ENCODE measurements around the gene BRIP1. TPM values are rescaled to one million over a fixed set of nuclear protein-coding genes. Genes with fewer than 3 reads are reported as not detected.

BRIP1 gene
- total and polyA plus RNA-seq, 2 experiments from 2014 or later = 2.2 to 4.0 TPM

DNA sequence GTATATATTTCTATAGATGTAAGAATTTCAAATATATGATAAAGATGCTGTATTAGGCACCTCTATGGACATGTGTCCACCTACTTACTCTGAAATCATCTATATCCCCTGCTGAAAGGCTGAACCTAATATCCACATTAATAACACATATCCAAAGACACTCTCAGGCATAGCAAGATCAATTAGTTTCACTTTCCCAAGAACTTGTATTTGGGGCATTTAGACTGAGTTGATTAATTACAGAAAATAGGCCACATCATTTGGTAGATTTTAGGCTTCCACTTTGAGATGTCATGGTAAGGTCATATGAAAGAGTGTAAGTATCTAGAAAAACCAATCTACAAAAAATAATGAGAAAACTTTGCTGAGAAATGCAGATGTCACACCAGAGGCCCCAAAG is 45.1 kb downstream of the BRIP1 start:
- Histone ChIP-seq H3K9me3 (ENCODE audit: low read depth) (no peaks in the 10 kb centered on the region), H3K79me2 (ENCODE audit: insufficient read depth) (no peaks in the 10 kb centered on the region), H3K9ac (no peak overlapping the region), H3K36me3 (ENCODE audit: low read depth) (no peaks in the 10 kb centered on the region), H3K4me3 (no peak overlapping the region), H3K27ac (no peak overlapping the region), H3F3A (ENCODE audit: insufficient read depth) (peaks cover 3% of the 10 kb centered on the region; the same call in 1 of the 2 replicates), H3K4me1 (ENCODE audit: insufficient read depth) (peaks cover 3% of the 10 kb centered on the region; the same call in 1 of the 2 replicates), H3K9me2 (ENCODE audit: insufficient read depth) (no peaks in the 10 kb centered on the region), H4K20me1 (ENCODE audit: insufficient read depth) (no peaks in the 10 kb centered on the region), H3K27me3 (replicated peaks; ENCODE audit: insufficient read depth) (no peaks in the 10 kb centered on the region), H2AFZ (no peak overlapping the region), H3K4me2 (ENCODE audit: unreplicated experiment) (no peak overlapping the region)
- no peak for DNase-seq
- TF ChIP-seq EZH2 (IDR thresholded peaks at IDR 0.05; ENCODE audit: insufficient read depth, poor library complexity, severe bottlenecking) (no peak), EZH2phosphoT487 (IDR thresholded peaks at IDR 0.05; ENCODE audit: insufficient read depth, low read depth) (no peak)
- in situ Hi-C loops (cut with MboI) = no loop called here

DNA sequence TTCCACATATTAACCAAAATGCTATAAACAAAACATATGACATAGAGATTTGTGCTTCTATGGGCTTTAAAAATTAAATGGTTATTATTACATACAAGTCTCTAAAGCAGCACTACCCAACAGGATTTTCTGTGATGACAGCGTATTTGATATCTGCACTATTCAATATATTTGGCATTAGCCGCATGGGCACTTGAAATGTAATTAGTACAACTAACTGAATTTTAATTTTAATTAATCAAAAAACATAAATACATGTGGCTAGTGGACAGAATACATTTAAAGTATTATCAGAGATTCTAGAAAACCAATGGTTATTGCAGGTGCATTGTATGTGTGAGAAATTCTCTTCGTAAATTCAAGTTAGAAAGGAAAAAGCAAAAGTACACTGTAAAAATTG is 45.9 kb downstream of the BRIP1 start:
- H3K27ac ChIP-seq = no peak overlapping the region
- no peak overlapping the region for H2AFZ ChIP-seq
- TF ChIP-seq EZH2 (IDR thresholded peaks at IDR 0.05; ENCODE audit: insufficient read depth, poor library complexity, severe bottlenecking) (no peak), EZH2phosphoT487 (IDR thresholded peaks at IDR 0.05; ENCODE audit: insufficient read depth, low read depth) (no peak)
- H3K9me3 ChIP-seq (ENCODE audit: low read depth) = no peaks in the 10 kb centered on the region
- peaks cover 11% of the 10 kb centered on the region for H3K4me1 ChIP-seq (ENCODE audit: insufficient read depth)
- H3K4me3 ChIP-seq = no peak overlapping the region
- peaks cover 6% of the 10 kb centered on the region; the same call in 1 of the 2 replicates for H3F3A ChIP-seq (ENCODE audit: insufficient read depth)
- no peaks in the 10 kb centered on the region for H3K9me2 ChIP-seq (ENCODE audit: insufficient read depth)
- in situ Hi-C loops (cut with MboI) = no loop called here
- H3K4me2 ChIP-seq (ENCODE audit: unreplicated experiment) = no peak overlapping the region
- H3K27me3 ChIP-seq (replicated peaks; ENCODE audit: insufficient read depth) = no peaks in the 10 kb centered on the region
- no peak for DNase-seq
- no peaks in the 10 kb centered on the region for H3K79me2 ChIP-seq (ENCODE audit: insufficient read depth)
- no peaks in the 10 kb centered on the region for H4K20me1 ChIP-seq (ENCODE audit: insufficient read depth)
- H3K9ac ChIP-seq = no peak overlapping the region
- H3K36me3 ChIP-seq (ENCODE audit: low read depth) = no peaks in the 10 kb centered on the region
- 99% methylated on average over 3 of the region's 3 CpGs for WGBS, 2 experiments (ENCODE audit: low coverage in 1 of 2, low lambda C conversion rate in 2 of 2, missing lambda C conversion rate in 2 of 2)

DNA sequence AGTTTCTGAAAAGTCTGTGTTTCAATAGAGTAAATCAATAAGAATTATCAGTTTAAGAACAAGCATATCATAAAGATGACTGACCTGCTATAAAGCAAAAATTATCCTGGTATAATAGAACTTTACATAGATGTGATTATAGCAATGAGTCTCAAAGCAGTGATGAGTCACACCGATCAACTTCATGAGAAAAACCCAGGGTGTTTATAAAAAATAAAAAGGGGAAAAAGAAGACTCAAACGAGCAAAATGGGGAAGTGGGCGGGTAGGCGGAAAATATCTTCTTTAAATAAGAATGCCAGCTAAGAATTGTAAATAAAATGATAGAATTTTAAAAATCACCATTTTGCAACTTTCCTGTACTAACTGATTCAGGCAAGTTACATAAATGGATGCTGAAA is 46.8 kb downstream of the BRIP1 start:
- Histone ChIP-seq H3K9ac (no peak overlapping the region), H4K20me1 (ENCODE audit: insufficient read depth) (no peaks in the 10 kb centered on the region), H3K36me3 (ENCODE audit: low read depth) (no peaks in the 10 kb centered on the region), H3K4me2 (ENCODE audit: unreplicated experiment) (no peak overlapping the region), H3K9me3 (ENCODE audit: low read depth) (no peaks in the 10 kb centered on the region), H2AFZ (no peak overlapping the region), H3K27me3 (replicated peaks; ENCODE audit: insufficient read depth) (no peaks in the 10 kb centered on the region), H3F3A (ENCODE audit: insufficient read depth) (peaks cover 6% of the 10 kb centered on the region; the same call in 1 of the 2 replicates), H3K27ac (no peak overlapping the region), H3K79me2 (ENCODE audit: insufficient read depth) (no peaks in the 10 kb centered on the region), H3K4me1 (ENCODE audit: insufficient read depth) (peaks cover 12% of the 10 kb centered on the region), H3K9me2 (ENCODE audit: insufficient read depth) (no peaks in the 10 kb centered on the region), H3K4me3 (no peak overlapping the region)
- no peak for TF ChIP-seq EZH2 (IDR thresholded peaks at IDR 0.05; ENCODE audit: insufficient read depth, poor library complexity, severe bottlenecking)
- DNase-seq = peak; percentile 37
- in situ Hi-C loops (cut with MboI) = no loop called here
- 77 to 78% methylated on average over 4 of the region's 4 CpGs for WGBS, 2 experiments (ENCODE audit: low coverage in 1 of 2, low lambda C conversion rate in 2 of 2, missing lambda C conversion rate in 2 of 2)

DNA sequence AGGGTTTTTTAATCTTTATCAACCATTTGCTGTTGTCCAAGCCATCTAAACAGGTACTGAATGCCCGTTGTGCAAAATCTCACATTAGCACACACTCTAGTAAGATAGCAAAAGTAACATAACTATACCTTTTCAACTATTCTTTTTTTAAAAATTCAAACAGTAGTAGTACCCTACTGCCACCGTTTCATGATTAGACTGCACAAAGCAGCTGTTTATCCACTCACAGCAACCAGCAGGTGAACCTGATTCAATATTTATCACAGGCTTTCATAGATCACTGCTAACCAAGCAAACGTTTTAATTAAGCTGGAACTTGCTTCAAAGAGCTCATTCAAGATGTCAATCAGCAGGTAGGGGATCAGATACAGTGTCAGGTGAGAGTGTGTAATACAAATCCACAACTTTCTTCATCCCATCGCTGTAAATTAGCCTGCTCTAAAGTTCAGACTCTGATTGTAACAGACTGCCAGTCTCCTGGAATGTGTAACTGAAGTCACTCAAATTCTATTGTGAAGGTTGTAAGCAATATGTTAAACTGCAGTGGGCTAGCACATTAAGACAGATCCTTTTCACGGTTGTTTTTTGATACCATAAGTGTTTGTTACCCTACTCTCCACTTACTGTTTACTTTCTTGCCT is 47.3 kb downstream of the BRIP1 start:
- Histone ChIP-seq H3F3A (ENCODE audit: insufficient read depth) (peaks cover 6% of the 10 kb centered on the region; the same call in 1 of the 2 replicates), H2AFZ (no peak overlapping the region), H4K20me1 (ENCODE audit: insufficient read depth) (no peaks in the 10 kb centered on the region), H3K9me2 (ENCODE audit: insufficient read depth) (no peaks in the 10 kb centered on the region), H3K9ac (no peak overlapping the region), H3K27ac (no peak overlapping the region), H3K4me2 (ENCODE audit: unreplicated experiment) (no peak overlapping the region), H3K36me3 (ENCODE audit: low read depth) (no peaks in the 10 kb centered on the region), H3K79me2 (ENCODE audit: insufficient read depth) (no peaks in the 10 kb centered on the region), H3K4me1 (ENCODE audit: insufficient read depth) (peaks cover 12% of the 10 kb centered on the region), H3K27me3 (replicated peaks; ENCODE audit: insufficient read depth) (no peaks in the 10 kb centered on the region), H3K4me3 (no peak overlapping the region), H3K9me3 (ENCODE audit: low read depth) (no peaks in the 10 kb centered on the region)
- DNase-seq = no peak
- in situ Hi-C loops (cut with MboI) = no loop called here
- 67 to 74% methylated on average over 5 of the region's 5 CpGs for WGBS, 2 experiments (ENCODE audit: low coverage in 1 of 2, low lambda C conversion rate in 2 of 2, missing lambda C conversion rate in 2 of 2)
- TF ChIP-seq EZH2 (IDR thresholded peaks at IDR 0.05; ENCODE audit: insufficient read depth, poor library complexity, severe bottlenecking) (no peak), EZH2phosphoT487 (IDR thresholded peaks at IDR 0.05; ENCODE audit: insufficient read depth, low read depth) (no peak)

DNA sequence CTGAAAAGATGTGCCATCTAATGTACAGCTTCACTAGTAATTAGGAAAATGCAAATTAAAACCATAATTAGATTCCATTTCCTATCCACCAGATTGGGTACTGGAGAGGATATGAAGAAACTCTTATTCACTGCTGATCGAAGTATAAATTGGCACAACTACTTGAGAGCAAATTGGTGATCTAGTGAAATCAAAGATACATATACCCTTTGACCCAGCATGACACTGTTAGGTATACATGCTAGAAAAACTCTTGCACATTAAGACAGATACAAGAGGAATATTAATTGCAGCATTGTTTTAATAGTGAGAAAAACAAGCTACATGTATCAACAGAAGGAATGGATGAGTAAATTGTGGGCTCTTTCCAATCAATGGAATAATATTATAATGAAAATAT is 48.8 kb downstream of the BRIP1 start:
- 50 to 71% methylated on average over 1 of the region's 1 CpG for WGBS, 2 experiments (ENCODE audit: low coverage in 1 of 2, low lambda C conversion rate in 2 of 2, missing lambda C conversion rate in 2 of 2)
- no peak overlapping the region for H3K9ac ChIP-seq
- H3K27me3 ChIP-seq (replicated peaks; ENCODE audit: insufficient read depth) = no peaks in the 10 kb centered on the region
- in situ Hi-C loops (cut with MboI) = no loop called here
- H3K4me2 ChIP-seq (ENCODE audit: unreplicated experiment) = no peak overlapping the region
- H3K79me2 ChIP-seq (ENCODE audit: insufficient read depth) = no peaks in the 10 kb centered on the region
- no peaks in the 10 kb centered on the region for H3K9me2 ChIP-seq (ENCODE audit: insufficient read depth)
- H3K4me1 ChIP-seq (ENCODE audit: insufficient read depth) = peaks cover 26% of the 10 kb centered on the region
- TF ChIP-seq EZH2phosphoT487 (IDR thresholded peaks at IDR 0.05; ENCODE audit: insufficient read depth, low read depth) (no peak), EZH2 (IDR thresholded peaks at IDR 0.05; ENCODE audit: insufficient read depth, poor library complexity, severe bottlenecking) (no peak)
- no peak overlapping the region for H3K4me3 ChIP-seq
- H3K36me3 ChIP-seq (ENCODE audit: low read depth) = no peaks in the 10 kb centered on the region
- H3K9me3 ChIP-seq (ENCODE audit: low read depth) = no peaks in the 10 kb centered on the region
- DNase-seq = no peak
- no peak overlapping the region for H3K27ac ChIP-seq
- H4K20me1 ChIP-seq (ENCODE audit: insufficient read depth) = no peaks in the 10 kb centered on the region
- peaks cover 11% of the 10 kb centered on the region; the same call in 1 of the 2 replicates for H3F3A ChIP-seq (ENCODE audit: insufficient read depth)
- no peak overlapping the region for H2AFZ ChIP-seq

All from GM23248 (cell line).